Activated CD8-positive, alpha-beta memory T cell treated with anti-CD3 and anti-CD28 coated beads, Interleukin-2, amount 50 U/mL, for 1 hour (primary cell): Measurements from ENCODE around the gene TNF.

Experiments
- DNase-seq: peaks from one replicate; pipeline ENCODE4 v3.0.0-alpha.2; 2020; ENCODE audit errors: extremely low read depth

Gene TNF

DNA sequence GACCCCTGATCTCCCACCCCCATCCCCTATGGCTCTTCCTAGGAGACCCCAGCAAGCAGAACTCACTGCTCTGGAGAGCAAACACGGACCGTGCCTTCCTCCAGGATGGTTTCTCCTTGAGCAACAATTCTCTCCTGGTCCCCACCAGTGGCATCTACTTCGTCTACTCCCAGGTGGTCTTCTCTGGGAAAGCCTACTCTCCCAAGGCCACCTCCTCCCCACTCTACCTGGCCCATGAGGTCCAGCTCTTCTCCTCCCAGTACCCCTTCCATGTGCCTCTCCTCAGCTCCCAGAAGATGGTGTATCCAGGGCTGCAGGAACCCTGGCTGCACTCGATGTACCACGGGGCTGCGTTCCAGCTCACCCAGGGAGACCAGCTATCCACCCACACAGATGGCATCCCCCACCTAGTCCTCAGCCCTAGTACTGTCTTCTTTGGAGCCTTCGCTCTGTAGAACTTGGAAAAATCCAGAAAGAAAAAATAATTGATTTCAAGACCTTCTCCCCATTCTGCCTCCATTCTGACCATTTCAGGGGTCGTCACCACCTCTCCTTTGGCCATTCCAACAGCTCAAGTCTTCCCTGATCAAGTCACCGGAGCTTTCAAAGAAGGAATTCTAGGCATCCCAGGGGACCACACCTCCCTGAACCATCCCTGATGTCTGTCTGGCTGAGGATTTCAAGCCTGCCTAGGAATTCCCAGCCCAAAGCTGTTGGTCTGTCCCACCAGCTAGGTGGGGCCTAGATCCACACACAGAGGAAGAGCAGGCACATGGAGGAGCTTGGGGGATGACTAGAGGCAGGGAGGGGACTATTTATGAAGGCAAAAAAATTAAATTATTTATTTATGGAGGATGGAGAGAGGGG, 1.9 kb upstream of the TNF start:
- DNase-seq: no peak

DNA sequence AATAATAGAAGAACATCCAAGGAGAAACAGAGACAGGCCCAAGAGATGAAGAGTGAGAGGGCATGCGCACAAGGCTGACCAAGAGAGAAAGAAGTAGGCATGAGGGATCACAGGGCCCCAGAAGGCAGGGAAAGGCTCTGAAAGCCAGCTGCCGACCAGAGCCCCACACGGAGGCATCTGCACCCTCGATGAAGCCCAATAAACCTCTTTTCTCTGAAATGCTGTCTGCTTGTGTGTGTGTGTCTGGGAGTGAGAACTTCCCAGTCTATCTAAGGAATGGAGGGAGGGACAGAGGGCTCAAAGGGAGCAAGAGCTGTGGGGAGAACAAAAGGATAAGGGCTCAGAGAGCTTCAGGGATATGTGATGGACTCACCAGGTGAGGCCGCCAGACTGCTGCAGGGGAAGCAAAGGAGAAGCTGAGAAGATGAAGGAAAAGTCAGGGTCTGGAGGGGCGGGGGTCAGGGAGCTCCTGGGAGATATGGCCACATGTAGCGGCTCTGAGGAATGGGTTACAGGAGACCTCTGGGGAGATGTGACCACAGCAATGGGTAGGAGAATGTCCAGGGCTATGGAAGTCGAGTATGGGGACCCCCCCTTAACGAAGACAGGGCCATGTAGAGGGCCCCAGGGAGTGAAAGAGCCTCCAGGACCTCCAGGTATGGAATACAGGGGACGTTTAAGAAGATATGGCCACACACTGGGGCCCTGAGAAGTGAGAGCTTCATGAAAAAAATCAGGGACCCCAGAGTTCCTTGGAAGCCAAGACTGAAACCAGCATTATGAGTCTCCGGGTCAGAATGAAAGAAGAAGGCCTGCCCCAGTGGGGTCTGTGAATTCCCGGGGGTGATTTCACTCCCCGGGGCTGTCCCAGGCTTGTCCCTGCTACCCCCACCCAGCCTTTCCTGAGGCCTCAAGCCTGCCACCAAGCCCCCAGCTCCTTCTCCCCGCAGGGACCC, 981 bp upstream of the TNF start:
- no peak for DNase-seq

DNA sequence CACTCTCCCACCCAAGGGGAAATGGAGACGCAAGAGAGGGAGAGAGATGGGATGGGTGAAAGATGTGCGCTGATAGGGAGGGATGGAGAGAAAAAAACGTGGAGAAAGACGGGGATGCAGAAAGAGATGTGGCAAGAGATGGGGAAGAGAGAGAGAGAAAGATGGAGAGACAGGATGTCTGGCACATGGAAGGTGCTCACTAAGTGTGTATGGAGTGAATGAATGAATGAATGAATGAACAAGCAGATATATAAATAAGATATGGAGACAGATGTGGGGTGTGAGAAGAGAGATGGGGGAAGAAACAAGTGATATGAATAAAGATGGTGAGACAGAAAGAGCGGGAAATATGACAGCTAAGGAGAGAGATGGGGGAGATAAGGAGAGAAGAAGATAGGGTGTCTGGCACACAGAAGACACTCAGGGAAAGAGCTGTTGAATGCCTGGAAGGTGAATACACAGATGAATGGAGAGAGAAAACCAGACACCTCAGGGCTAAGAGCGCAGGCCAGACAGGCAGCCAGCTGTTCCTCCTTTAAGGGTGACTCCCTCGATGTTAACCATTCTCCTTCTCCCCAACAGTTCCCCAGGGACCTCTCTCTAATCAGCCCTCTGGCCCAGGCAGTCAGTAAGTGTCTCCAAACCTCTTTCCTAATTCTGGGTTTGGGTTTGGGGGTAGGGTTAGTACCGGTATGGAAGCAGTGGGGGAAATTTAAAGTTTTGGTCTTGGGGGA, 754 bp downstream of the TNF start:
- DNase-seq: no peak

DNA sequence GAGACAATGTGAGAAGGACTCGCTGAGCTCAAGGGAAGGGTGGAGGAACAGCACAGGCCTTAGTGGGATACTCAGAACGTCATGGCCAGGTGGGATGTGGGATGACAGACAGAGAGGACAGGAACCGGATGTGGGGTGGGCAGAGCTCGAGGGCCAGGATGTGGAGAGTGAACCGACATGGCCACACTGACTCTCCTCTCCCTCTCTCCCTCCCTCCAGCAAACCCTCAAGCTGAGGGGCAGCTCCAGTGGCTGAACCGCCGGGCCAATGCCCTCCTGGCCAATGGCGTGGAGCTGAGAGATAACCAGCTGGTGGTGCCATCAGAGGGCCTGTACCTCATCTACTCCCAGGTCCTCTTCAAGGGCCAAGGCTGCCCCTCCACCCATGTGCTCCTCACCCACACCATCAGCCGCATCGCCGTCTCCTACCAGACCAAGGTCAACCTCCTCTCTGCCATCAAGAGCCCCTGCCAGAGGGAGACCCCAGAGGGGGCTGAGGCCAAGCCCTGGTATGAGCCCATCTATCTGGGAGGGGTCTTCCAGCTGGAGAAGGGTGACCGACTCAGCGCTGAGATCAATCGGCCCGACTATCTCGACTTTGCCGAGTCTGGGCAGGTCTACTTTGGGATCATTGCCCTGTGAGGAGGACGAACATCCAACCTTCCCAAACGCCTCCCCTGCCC, 1.7 kb downstream of the TNF start:
- no peak for DNase-seq

DNA sequence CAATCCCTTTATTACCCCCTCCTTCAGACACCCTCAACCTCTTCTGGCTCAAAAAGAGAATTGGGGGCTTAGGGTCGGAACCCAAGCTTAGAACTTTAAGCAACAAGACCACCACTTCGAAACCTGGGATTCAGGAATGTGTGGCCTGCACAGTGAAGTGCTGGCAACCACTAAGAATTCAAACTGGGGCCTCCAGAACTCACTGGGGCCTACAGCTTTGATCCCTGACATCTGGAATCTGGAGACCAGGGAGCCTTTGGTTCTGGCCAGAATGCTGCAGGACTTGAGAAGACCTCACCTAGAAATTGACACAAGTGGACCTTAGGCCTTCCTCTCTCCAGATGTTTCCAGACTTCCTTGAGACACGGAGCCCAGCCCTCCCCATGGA, 2.2 kb downstream of the TNF start:
- no peak for DNase-seq

DNA sequence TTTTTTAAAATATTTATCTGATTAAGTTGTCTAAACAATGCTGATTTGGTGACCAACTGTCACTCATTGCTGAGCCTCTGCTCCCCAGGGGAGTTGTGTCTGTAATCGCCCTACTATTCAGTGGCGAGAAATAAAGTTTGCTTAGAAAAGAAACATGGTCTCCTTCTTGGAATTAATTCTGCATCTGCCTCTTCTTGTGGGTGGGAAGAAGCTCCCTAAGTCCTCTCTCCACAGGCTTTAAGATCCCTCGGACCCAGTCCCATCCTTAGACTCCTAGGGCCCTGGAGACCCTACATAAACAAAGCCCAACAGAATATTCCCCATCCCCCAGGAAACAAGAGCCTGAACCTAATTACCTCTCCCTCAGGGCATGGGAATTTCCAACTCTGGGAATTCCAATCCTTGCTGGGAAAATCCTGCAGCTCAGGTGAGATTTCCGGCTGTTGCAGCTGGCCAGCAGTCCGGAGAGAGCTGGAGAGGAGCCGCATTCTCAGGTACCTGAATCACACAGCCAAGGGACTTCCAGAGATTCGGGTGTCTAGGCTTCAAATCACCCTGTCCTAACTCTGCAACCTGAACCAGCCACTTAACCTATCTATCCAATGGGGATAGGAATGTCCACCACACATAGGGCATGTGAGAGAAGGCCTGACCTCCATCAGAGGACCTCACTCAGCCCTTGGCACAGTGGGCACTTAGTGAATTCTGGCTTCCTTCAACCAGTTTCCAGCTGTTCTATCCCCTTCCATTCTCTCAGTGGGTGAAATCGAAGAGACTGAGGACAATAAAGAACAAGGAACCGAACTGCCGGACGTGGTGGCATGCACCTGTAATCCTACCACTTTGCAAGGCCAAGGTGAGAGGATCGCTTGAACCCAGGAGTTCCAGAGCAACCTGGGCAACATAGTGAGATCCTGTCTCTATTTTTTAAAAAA, 3.1 kb downstream of the TNF start:
- no peak for DNase-seq

DNA sequence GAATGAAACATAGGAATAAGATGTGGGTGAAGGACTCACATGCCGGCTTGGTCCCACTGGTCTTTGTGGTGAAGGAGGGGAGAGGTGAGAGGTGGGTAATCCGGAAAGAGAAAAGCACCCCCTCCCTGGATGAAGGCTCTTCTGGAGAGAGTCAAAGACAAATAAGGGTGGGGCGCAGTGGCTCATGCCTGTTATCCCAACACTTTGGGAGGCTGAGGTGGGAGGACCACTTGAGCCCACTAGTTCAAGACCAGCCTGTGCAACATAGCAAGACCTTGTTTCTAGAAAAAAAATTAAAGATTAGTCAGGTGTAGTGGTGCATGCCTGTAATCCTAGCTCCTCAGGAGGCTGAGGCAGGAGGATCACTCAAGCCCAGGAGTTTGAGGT, 3.7 kb downstream of the TNF start:
- DNase-seq: no peak

DNA sequence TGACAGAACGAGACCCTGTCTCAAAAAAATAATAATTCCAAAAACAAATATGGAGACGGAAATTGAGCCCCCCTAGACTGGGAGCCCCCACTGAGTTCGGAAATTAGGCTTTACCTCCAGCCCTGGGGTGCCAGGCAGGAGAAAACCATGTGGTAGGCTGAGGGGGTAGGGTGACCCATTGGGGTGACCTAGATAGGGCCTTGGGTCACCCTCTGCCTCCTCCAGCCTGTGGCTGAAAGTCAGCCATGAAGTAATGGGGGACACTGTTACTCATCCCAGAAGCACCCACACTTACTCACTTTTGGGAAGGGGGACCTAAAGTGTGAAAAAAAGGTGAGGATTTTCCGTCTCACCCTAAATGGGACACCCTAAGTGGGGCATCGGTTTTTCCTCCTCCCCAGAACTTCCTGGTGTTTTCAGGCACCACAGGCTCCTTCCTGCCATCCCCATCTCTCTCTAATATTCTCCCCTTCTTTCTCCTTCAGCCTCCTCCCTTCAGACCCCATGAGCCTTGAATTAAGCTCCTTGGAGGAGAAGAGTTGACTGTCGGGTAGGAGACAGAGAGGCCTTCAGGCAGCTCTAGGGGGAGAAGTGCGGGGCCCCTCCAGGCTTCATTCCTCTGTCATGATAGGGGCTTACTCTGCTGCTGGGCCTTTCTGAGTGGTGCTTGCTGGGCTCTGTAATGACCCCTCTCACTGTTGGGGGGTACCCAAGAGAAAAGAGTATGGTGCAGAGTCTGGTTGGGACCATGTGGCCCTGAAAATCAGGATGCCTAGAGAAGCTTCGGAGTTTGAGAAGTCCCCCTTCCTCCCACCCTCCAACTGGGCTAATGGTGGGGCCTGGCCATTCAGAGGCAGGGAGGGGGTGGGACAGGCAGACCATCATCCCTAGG, 4.4 kb downstream of the TNF start:
- no peak for DNase-seq

DNA sequence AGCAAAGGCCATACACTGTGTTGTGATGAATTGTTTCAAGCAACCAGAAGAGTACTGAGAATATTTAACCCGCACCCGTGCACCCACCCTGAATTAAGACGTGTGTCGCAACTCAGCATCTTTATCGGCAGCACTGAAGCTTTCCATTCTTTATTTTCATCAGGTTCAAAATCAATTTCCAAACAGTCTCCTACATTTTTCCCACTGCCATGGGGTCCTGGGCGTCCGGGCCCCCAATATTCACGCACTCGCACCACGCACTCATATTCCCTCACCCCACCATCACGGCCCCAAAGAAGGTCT, 5.0 kb downstream of the TNF start:
- no peak for DNase-seq

DNA sequence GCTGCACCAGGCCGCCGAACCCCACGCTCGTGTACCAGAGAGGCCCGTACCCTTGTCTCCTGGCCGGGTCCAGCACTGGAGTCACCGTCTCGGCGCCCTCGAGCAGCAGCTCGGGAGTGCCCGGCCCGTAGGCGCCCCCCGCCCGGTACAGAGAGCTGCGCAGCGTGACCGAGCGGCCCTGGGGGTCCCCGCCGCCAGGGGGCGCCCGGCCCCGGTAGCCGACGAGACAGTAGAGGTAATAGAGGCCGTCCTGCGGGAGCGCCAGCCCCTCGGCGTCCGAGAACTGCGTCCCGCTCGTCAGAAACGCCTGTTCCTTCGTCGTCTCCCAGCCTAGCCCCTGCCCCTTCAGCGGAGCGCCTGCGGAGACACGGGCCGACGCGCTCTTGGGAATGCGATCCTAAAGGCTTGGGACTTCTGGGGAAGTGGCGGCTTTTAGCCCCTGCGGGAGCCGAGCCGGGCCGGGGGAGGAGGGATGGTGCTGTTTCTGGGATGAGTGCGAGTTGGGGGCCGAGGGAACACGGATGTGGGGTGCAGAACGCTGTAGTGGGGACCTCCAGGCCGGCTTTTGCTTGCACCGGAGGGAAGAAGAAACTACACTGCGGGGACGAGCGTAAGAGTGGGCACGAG, 5.6 kb downstream of the TNF start:
- DNase-seq: no peak

DNA sequence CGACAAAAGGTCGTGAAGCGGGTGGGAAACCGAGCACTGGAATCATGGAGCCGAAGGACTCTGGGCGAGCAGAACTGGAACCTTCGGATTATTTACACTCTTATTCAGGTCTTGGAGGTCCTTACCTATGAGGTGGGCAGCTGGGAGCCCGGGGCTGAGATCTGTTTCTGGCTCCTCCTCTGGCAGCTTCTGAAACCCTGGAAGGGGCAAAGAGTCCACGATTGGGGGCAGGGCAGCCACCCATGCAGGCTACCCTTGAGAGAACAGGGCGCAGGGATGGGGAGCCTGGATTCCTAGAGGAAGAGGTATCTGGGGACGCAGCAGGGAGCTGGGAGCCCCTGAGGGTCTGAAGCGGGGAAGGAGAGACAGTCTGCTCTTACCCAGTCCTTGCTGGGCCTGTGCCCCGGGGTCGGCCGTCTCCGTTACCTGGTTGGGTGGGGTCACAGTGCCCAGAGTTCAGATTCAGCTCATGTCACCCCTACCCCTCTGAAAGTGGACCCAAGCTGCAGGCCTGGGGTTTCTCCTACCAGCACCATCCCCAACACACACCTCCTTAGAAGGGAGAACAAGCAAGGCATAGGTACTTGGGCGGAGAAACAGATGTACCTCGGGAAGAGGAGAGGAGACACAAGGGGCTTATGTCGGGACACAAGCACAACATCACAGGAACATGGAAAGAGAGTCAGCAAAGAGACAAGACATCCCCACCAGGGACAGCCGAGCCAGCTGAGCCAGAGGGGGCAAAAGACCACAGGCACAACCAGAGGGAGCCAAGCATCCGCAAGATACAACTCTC, 6.3 kb downstream of the TNF start:
- DNase-seq: no peak

DNA sequence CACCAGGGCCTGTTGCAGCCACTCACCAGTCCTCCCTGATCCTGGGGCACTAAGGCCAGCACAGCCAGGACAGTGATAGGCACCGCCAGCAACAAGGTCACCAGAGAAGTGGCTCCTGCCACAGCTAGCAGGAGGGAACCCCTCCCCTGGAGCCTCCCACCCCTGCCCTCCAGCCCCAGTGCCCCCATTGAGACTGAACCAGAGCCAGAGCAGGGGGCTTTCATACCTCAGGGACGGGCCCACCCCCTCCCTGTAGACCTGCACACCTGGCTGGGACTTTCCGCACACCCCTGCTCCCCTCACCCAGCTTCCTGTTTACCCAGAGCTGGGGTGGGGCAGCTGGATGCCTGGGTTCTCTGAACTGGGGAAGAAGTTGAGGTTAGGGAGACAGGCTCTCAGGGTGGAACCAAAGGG, 6.9 kb downstream of the TNF start, which contains the start of gene LTB:
LTB (minus strand) TSS at position 195 of the 414 bp plus-strand sequence; CDS start at position 188, 7 bp downstream.
- DNase-seq: no peak

DNA sequence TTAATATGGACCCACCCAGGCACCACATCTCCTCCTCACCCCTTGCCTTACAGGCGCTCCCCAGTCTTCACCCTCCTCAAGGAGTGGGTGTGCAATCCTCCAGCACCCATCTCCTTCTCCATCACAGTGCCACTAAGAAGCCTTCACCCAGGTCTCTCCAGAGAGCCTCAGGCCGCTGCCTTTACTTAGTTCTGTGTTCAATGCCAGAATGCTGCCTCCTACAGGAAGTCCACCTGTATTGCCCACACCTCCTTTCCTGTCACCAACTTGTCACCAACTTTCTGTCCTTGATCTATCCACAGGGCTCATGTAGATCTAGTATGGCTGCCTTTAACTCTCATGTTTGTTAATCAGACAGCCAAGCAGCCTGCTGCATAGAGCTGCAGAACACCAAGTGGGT, 10.1 kb downstream of the TNF start:
- no peak for DNase-seq

DNA sequence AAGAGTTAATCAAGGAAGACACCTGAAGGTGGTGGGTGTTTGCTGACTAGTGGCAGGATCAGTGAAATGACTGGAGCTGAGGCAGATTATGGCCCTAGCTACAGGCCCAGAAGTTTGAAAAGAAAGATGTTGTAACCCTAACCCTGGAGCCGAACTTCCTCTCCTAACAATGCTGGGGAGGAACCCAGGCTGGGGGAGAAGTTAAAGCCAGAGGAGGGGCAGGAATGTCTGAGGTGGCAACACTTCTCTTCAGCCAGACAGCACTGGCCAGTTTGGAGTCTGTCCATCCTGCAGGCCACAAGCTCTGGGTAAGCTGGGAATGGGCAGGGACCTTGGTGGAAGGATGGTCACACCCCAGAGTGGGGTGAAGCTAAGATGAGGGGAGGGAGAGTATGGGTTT, 10.6 kb downstream of the TNF start, which contains the start of gene LST1:
LST1 (plus strand) TSS at position 270 of the 400 bp plus-strand sequence. CDS start 1,023 bp downstream, outside the sequence.
- DNase-seq: no peak

DNA sequence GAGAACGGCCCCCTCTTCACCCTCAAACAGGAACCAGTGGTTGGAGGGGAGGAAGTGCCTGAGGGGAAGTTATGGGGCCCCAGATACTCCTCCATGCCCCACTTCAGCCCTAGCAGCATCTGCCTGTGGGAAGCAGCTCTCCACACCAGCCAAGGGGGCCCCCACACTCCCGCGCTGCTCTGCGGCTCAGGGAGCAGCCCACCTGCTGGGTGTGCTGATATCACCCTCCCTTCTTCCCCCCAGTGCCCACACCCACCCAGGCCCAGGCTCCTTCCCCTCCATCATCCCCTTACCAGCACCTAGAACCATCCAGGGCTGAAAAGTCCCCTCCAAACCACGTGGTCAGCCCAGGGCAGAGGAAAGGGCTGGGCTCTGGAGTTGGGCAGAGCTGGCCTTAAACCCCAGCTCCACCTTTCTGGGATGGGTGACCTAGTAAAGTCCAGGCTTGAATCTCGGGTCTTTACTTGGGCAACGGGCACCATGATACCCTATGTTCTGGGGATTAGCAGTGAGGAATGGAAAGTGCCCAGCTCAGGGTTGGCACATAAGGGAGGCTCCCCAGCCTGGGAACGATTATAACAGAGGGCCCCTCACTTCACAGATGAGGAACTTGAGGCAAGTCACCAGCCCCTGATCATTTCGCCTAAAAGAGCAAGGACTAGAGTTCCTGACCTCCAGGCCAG, 11.4 kb downstream of the TNF start:
- DNase-seq: no peak

DNA sequence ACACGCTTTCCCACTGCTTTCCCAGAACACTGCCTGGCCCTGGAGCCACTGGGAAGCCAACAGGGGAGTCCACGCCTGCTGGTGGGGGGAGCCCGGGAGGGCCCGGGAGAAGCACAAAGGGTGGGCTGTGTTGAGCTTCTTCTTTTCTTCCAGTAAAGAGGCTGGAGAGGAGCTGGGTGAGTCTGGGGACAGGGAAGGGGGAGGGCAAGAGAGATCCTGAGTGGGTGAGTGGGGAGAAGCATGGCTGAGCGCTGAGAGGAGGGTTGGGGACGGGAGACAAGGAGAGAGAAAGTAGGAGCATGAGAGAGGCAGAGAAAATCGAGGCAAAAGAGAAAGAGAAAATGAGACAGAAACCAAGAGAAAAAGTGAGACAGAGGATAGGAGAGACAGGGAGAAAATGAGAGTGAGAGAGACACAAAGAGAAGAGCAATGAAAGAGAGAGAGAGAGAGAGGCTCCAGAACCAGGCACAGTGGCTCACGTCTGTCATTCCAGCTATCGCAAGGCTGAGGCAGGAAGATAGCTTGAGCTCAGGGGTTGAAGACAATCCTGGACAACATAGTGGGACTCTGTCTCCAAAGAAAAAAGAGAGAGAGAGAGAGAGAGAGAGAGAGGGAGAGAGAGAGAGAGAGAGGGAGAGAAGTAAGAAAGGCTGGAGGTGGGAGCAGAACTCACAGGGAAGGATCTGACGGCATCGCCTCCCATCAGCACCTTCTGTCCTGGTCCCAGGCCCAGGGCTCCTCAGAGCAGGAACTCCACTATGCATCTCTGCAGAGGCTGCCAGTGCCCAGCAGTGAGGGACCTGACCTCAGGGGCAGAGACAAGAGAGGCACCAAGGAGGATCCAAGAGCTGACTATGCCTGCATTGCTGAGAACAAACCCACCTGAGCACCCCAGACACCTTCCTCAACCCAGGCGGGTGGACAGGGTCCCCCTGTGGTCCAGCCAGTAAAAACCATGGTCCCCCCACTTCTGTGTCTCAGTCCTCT, 12.7 kb downstream of the TNF start:
- DNase-seq: no peak
